HUES48 (cell line): ENCODE measurements around the gene ADGRD2.

ENCODE experiments used
- H3K27ac ChIP-seq: one replicate; pipeline ENCODE4 v1.7.0; 2013; ENCODE audit warnings: low read depth, low read length, inconsistent platforms
- H3K27me3 ChIP-seq: 2 replicates; pipeline ENCODE4 v1.6.1; 2013; ENCODE audit warnings: mild to moderate bottlenecking, low read length; ENCODE audit not compliant: control insufficient read depth, insufficient read depth
- H3K36me3 ChIP-seq: 2 replicates; pipeline ENCODE4 v1.6.1; 2013; ENCODE audit warnings: low read length; ENCODE audit not compliant: control insufficient read depth, insufficient read depth
- H3K4me1 ChIP-seq: 2 replicates; pipeline ENCODE4 v1.6.1; 2013; ENCODE audit warnings: mild to moderate bottlenecking, low read length; ENCODE audit not compliant: control insufficient read depth, insufficient read depth
- H3K4me3 ChIP-seq: 2 replicates; pipeline ENCODE4 v1.5.1; 2013; ENCODE audit warnings: mild to moderate bottlenecking, low read depth, low read length
- H3K9ac ChIP-seq: 2 replicates; pipeline ENCODE4 v1.6.1; 2013; ENCODE audit warnings: mild to moderate bottlenecking, low read depth, low read length, moderate library complexity
- H3K9me3 ChIP-seq: 2 replicates; pipeline ENCODE4 v1.6.1; 2013; ENCODE audit warnings: low read length; ENCODE audit not compliant: control insufficient read depth, insufficient read depth

Gene ADGRD2

DNA sequence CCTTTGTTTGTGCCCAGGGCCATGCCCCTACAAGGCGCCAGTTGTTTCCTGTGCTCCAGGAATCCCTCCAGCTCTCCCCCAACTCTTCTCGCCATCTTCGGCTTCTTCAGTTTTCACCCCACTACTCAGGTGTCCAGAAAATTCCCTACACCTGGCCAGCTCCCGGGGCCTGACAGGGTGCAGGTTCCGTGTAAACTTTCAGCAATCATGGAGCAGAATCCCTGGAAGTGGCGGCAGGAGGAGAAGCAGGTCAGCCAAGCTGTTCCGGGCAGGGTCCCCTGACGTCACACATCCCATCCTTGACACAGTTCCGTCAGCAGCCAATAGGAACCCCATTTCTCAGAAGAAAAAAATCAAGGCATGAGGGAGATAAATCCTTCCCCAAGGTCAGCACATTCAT, 12.2 kb upstream of the ADGRD2 start:
- Histone ChIP-seq H3K9me3 (no peaks in the 10 kb centered on the region), H3K27me3 (no peaks in the 10 kb centered on the region), H3K36me3 (no peaks in the 10 kb centered on the region), H3K4me3 (no peak overlapping the region), H3K9ac (no peak overlapping the region), H3K27ac (no peak overlapping the region), H3K4me1 (no peaks in the 10 kb centered on the region)

DNA sequence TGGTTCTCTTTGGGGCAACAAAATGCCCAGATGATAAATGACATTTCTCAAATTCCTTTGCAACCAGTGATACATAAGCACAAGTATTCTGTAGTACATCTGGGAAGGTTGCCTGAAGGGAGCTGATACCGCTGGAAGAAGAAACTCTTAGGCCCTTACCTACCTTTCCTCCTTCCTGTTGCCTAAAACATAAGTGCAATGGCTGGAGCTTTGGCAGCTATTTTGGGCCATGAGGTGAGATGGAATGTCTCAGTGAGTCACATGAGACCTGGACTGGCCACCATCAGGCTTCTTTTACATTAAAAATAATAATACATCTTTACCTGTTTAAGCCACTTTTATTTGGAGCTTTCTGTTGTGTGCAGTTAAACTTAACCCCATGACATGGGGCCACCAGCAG, 11.2 kb upstream of the ADGRD2 start:
- H3K27ac ChIP-seq = no peak overlapping the region
- no peaks in the 10 kb centered on the region for H3K4me1 ChIP-seq
- H3K36me3 ChIP-seq = no peaks in the 10 kb centered on the region
- H3K4me3 ChIP-seq = no peak overlapping the region
- H3K9me3 ChIP-seq = no peaks in the 10 kb centered on the region
- no peaks in the 10 kb centered on the region for H3K27me3 ChIP-seq
- H3K9ac ChIP-seq = no peak overlapping the region

DNA sequence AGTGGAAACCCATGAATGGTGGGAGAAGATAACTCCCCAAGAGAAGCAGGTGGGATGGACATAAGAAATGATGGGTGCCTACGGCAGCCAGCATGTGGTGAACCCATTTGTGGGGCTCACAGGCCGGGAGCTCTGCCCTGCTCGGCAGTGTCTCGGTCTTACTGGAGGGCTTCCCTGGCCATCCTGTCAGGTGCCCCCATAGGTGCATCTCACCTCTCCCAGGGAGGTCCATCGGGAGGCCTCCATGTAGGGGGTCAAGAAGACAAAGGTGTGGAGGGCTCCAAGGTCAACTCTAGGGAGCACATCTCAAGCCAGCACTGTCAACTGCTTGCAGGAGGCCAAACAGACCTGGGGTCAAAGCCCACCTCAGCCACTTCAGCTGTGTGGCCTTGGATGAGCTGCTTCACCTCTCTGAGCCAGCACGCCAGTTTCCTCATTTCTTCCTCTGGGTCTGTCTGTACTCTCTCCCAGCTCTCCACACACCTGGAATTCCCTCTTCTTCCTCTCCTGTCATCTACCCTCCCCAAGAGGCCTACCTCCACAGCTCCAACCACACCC, 10.5 kb upstream of the ADGRD2 start:
- Histone ChIP-seq H3K36me3 (no peaks in the 10 kb centered on the region), H3K27me3 (no peaks in the 10 kb centered on the region), H3K4me3 (no peak overlapping the region), H3K9ac (no peak overlapping the region), H3K4me1 (no peaks in the 10 kb centered on the region), H3K9me3 (no peaks in the 10 kb centered on the region), H3K27ac (no peak overlapping the region)

DNA sequence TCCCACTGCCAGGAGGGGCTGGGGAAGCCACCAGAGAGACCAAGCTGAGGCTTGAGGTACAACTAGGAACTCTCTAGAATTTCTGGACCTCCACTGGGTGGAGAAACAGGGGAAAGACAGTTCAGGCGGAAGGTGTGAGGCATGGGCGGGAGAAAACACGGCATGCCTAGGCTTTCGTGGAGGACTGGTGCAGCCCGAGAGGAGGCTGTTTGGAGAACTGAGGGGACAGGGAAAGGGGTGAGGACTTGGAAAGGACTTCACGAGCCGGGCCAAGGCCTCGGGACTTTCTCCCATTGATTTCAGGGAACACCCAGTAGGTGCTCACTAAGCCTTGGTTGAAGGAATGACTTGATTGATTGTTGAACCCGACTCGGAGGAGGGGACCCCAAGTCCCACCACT, 9.5 kb upstream of the ADGRD2 start:
- Histone ChIP-seq H3K9me3 (no peaks in the 10 kb centered on the region), H3K27me3 (no peaks in the 10 kb centered on the region), H3K4me3 (no peak overlapping the region), H3K9ac (no peak overlapping the region), H3K4me1 (no peaks in the 10 kb centered on the region), H3K27ac (no peak overlapping the region), H3K36me3 (no peaks in the 10 kb centered on the region)

DNA sequence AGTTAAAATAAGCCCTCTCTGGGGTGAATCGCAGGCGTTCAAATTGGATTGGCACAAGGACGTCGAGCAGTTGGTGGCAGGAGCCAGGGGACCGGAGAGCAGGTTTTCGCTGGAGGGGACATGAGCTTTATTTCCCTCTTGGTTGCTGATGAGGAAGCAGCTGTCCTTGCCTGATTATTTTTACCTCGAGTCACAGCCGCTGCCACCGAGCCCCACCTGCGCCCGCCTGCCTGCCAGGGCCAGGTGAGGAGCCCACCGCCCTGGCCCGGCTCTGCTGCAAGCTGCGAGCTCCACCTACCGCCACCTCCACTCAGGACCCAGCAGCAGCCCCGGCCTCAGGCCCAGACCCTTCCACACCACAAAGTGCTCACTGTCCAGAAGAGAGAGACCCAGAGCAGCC, 9.0 kb upstream of the ADGRD2 start:
- H3K4me1 ChIP-seq = no peaks in the 10 kb centered on the region
- no peak overlapping the region for H3K27ac ChIP-seq
- H3K9ac ChIP-seq = no peak overlapping the region
- no peaks in the 10 kb centered on the region for H3K36me3 ChIP-seq
- no peaks in the 10 kb centered on the region for H3K9me3 ChIP-seq
- H3K4me3 ChIP-seq = no peak overlapping the region
- no peaks in the 10 kb centered on the region for H3K27me3 ChIP-seq

DNA sequence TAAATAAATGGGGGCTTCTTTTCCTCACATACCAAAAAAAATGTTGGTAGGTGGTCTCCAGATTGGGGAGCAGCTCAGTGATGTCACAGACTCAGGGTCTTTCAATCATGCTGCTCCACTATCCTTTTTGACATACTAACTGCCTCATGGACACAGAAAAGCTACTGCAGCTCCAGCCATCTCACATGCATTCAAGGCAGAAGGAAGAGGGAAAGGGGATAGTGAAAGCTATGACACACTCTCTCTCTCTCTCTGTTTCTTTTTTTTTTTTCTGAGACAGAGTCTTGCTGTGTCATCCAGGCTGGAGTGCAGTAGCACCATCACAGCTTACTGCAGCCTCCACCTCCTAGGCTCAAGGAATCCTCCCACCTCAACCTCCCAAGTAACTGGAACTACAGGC, 7.9 kb upstream of the ADGRD2 start:
- H3K4me1 ChIP-seq = no peaks in the 10 kb centered on the region

DNA sequence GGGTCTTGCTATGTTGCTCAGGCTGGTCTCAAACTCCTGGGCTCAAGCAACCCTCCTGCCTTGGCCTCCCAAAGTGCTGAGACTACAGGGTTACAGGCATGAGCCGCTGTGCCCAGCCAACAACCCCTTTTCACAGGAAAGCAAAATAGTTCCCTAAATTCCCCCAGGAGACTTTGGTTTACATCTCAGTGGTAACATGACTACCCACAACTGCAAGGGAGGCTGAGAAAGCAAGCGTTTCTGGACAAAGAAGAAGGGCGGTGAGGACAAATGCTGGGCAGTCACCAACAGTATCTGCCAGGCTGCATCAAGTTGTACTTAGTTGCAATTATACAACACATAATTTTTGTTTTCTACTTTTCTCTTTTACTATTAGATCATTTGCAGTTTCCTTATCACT, 7.4 kb upstream of the ADGRD2 start:
- H3K4me3 ChIP-seq = no peak overlapping the region
- no peaks in the 10 kb centered on the region for H3K27me3 ChIP-seq
- H3K4me1 ChIP-seq = no peaks in the 10 kb centered on the region
- no peak overlapping the region for H3K9ac ChIP-seq
- H3K9me3 ChIP-seq = no peaks in the 10 kb centered on the region
- H3K36me3 ChIP-seq = no peaks in the 10 kb centered on the region
- no peak overlapping the region for H3K27ac ChIP-seq

More for the DNA sequence above, 7.9 kb upstream of the ADGRD2 start:
- Histone ChIP-seq H3K9me3 (no peaks in the 10 kb centered on the region), H3K27me3 (no peaks in the 10 kb centered on the region), H3K36me3 (no peaks in the 10 kb centered on the region), H3K27ac (no peak overlapping the region), H3K4me3 (no peak overlapping the region), H3K9ac (no peak overlapping the region)

DNA sequence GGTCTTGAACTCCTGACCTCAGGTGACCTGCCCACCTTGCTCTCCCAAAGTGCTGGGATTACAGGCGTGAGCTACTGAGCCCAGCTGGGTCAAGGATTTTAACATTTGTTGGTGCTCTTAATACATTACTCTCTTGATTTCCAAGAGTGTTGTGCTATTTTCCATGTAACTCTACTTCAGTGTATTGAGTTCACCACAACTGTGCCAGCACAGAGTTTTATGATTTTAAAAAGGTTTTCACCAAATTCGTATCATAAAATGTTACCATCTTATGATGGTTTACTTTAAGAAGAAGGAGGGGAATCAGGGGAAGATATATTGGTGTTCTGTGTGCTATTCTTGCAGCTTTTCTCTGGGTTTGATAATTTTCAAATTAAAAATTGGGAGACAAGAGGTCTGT, 6.6 kb upstream of the ADGRD2 start:
- no peak overlapping the region for H3K27ac ChIP-seq
- H3K27me3 ChIP-seq = no peaks in the 10 kb centered on the region

DNA sequence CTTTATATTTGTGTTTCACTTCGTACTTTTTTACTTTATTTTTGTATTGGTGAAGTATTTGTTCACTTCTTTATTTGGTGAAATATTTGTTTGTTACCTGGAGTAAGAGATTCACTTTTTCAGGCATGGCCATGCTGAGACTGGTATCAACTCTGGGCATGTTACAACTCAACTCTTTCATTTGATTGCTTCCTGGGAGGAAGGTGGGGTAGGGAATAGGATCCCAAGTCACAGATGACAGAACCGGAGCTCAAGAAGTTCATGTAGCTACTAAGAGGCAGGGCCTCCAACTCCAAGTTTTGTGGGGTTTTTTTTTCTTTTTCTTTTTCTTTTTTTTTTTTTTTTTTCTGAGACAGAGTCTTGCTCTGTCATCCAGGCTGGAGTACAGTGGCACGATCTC, 6.1 kb upstream of the ADGRD2 start:
- no peaks in the 10 kb centered on the region for H3K9me3 ChIP-seq
- H3K36me3 ChIP-seq = no peaks in the 10 kb centered on the region
- no peak overlapping the region for H3K4me3 ChIP-seq
- no peak overlapping the region for H3K9ac ChIP-seq
- no peaks in the 10 kb centered on the region for H3K27me3 ChIP-seq
- no peak overlapping the region for H3K27ac ChIP-seq
- H3K4me1 ChIP-seq = no peaks in the 10 kb centered on the region

More for the DNA sequence above, 6.6 kb upstream of the ADGRD2 start:
- Histone ChIP-seq H3K4me3 (no peak overlapping the region), H3K36me3 (no peaks in the 10 kb centered on the region), H3K9ac (no peak overlapping the region), H3K9me3 (no peaks in the 10 kb centered on the region), H3K4me1 (no peaks in the 10 kb centered on the region)

DNA sequence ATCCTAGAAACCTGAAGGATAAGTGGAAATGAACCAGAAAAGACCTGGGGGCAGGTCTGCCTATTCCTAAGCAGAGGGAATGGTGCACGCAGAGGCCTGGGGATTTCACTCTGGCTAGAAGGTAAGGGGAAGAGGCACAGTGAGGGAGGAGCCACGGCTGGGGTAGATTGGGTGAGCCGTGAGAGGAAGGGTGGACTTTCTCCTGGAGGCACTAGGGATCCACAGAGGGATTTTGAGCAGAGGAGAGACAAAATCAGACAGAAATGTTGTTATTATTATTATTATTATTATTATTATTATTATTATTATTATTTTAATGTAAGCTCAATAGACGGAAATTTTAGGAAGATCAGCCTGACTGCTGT, 3.0 kb upstream of the ADGRD2 start:
- H3K36me3 ChIP-seq = no peaks in the 10 kb centered on the region
- H3K4me1 ChIP-seq = peaks cover 10% of the 10 kb centered on the region; the same call in 1 of the 2 replicates
- no peak overlapping the region for H3K9ac ChIP-seq
- no peaks in the 10 kb centered on the region for H3K9me3 ChIP-seq
- no peak overlapping the region for H3K4me3 ChIP-seq
- H3K27ac ChIP-seq = no peak overlapping the region
- peaks cover 18% of the 10 kb centered on the region for H3K27me3 ChIP-seq

DNA sequence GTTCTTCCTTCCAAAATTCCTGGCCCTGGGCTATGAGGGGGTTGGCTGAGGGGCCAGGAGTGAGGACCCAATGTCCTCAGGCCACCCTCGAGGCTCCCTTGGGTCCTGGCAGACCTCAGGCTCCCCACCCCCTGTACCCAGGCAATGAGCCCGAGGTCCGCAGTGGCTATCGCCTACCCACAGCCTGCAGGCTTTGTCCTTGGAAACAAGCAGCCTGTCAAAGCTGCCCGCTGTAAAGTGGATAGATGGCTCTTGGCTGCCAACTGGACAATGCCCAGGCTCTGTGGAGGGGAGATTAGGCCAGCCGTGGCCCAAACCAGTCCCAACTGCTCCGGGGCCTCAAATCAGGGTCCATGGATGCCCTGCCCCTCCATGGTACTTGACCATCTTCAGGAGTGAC, 2.2 kb upstream of the ADGRD2 start:
- Histone ChIP-seq H3K27ac (no peak overlapping the region), H3K9ac (no peak overlapping the region), H3K4me3 (no peak overlapping the region), H3K27me3 (peaks cover 25% of the 10 kb centered on the region), H3K4me1 (peaks cover 10% of the 10 kb centered on the region; the same call in 1 of the 2 replicates), H3K36me3 (no peaks in the 10 kb centered on the region), H3K9me3 (no peaks in the 10 kb centered on the region)
